Urothelium cell line (cell line): ENCODE measurements around the gene RPSA.
"Not testable (repeated sequence)": the region's sequence is repeated elsewhere in the genome, so short reads cannot be mapped to it uniquely, and the experiment has no call there.

Source experiments
- DNase-seq: peaks from one replicate; pipeline ENCODE4 v3.0.0; 2011; ENCODE audit warnings: low spot score, mixed read lengths
- FAIRE-seq: peaks from 2 replicates; lab custom pipeline; 2011; peaks lifted over from hg19 to GRCh38; lab: Jason Lieb, UNC

Gene RPSA

DNA sequence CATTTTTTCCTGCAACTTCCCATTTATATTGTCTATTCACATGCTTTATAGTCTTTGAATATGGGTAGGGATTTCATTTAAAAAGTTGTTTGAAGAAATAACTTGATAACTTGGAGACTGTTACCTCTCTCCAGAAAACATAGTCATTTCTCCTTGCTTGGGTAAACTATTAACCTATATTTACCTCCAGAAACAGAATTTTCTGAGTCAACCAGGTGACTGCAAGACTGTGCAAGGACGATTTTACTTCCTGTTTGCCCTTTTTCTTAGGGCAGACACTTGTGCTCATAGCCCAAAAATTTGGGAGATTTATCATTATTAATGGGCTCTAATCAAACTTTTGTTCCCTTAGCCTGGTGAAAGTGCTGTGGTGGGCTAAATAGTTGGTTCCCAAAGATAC, 46.6 kb downstream of the RPSA start:
- no peak for FAIRE-seq
- no peak for DNase-seq

DNA sequence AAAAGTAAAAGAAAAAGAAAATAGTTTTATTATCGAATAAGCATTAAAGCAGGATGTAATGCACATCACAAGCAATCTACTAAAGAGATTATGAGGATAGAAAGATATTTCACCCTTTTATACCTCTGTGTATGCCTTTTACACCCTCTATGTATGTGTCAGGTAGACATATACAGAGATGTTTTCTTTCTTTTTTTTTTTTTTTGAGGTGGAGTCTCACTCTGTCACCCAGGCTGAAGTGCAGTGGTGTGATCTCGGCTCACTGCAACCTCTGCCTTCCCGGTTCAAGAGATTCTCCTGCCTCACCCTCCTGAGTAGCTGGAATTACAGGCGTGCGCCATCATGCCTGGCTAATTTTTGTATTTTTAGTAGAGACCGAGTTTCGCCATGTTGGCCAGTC, 47.4 kb downstream of the RPSA start:
- not testable (repeated sequence) for DNase-seq, FAIRE-seq

DNA sequence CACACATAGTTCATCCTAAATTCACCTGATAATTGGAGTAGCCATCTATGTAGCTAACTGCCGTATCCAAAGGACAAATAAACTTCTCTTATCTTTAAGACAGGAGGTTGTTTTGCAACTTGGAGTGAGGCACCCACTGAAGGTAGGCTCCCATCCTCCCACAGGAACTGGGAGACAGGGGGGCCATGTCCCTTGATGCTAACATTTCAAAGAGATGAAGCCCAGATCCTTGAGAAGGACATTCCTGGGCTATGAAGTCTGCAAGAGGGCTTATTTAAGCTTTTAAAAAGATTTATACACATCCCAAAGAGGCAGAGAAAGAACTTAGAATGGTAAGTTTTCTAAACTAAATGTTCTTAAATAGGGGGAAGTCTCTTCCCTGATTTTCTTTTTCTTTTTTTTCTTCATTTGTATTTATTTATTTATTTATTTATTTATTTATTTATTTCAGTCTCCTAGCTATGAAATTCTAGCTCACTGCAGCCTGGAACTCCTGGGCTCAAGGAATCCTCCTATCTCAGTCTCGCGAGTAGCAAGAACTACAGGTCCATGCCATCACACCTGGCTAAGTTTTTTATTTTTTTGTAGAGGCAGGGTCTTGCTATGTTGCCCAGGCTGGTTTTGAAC, 48.2 kb downstream of the RPSA start:
- FAIRE-seq (no peak), DNase-seq (no peak)

DNA sequence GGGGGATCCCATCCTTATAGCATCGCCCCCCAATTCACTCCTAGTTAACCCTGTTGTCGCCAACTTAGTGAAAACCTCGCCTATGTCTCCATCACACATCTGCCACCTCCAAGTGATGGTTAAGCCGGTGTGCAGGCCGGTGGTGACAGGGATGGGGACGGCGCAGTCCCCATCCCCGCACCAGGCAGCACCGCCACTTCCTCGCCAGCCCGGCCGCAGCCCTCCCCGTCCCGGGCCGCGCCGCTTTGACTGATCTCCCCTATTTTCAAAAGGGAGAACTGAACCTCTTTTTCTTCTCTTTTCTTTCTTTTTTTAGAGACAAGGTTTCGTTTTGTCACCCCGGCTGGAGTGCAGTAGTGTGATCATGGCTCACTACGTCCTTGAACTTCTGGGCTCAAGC, 49.6 kb downstream of the RPSA start:
- DNase-seq, result no peak
- no peak for FAIRE-seq

DNA sequence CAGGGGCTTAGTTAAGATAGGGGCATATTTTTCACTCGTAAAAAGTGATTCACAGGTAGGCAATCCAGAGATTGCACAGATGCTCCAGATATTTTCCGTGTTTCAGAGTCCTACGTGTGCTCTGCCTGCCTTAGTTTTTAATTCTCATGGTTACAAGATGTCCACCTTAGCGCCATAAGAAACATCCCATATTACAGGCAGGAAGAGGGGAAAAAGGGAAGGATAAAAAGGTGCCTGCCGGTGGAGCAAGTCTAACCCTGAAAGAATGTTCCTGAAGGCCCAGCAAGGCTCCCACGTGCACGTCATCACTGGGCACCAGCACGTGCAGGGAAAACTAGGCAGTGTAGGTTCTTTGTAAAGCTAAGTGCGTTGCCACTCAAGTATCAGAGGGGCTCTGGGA, 50.8 kb downstream of the RPSA start:
- FAIRE-seq (no peak), DNase-seq (no peak)

DNA sequence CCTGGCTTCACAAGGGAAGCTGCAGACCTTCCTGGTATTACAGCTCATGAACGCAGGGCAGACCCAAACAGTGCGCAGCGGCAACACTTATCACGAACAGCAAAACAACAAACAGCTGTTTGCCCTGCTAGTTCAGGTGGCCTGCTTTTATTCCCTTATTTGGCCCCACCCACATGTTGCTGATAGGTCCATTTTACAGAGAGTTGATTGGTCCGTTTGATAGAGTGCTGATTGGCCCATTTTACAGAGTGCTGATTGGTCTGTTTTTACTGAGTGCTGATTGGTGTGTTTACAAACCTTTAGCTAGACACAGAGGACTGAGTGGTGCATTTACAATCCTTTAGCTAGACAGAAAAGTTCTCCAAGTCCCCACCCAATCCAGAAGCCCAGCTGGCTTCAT, 52.1 kb downstream of the RPSA start:
- not testable (repeated sequence) for FAIRE-seq, DNase-seq

DNA sequence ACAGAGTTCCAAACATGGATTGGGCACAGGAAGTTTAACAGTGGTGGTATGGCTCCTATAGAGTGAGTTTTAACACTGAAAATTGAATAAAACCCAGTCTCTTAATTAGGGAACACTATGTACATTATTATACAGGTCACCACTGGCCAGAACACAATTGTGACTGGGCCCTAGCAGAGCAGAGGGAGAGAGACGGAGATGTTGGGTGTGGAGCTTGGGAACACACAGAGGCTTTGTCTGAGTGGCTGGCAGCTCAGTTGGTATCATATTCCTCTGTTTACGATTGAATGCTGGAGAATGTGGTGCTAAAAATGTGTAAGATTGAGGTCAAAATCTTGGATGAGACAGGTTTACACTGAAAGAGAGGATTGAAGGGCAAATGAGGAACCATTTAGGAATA, 54.2 kb downstream of the RPSA start:
- FAIRE-seq (no peak), DNase-seq (no peak)
